GM12878 (cell line): ENCODE data around the gene ADIG. TPM values are rescaled to one million over a fixed set of nuclear protein-coding genes. Genes with fewer than 3 reads are reported as not detected.

Source experiments
- ATAC-seq: fragments of 200-7000 bp; cut with Tn5 transposase; 3 replicates; pipeline ENCODE4 v1.9.1; 2020; ENCODE audit warnings: mild to moderate bottlenecking, moderate library complexity
- BruUV-seq: library from RNA; stranded (reverse); fragments of 400-500 nt; replicated peaks from 2 replicates; lab custom pipeline; 2021; lab: Mats Ljungman, UMichigan
- CTCF ChIA-PET: fragments of 300-600 bp; sonication (Branson Sonifier 250); formaldehyde crosslinking; extraction: SDS; loops from one replicate; lab custom pipeline; 2021; ENCODE audit warnings: inconsistent platforms; lab: Yijun Ruan, JAX
- POLR2A ChIA-PET: fragments of 350-600 bp; formaldehyde crosslinking; extraction: SDS; loops from one replicate; lab custom pipeline; 2021; ENCODE audit warnings: inconsistent platforms; lab: Charles Lee
- RAD21 ChIA-PET: fragments of 300-600 bp; sonication (Branson Sonifier 250); formaldehyde crosslinking; loops from one replicate; lab custom pipeline; 2023; ENCODE audit warnings: antibody characterized with exemption; ENCODE audit not compliant: unreplicated experiment; lab: Charles Lee
- SMC1A ChIA-PET: fragments of 300-600 bp; sonication (Branson Sonifier 250); formaldehyde crosslinking; loops from one replicate; lab custom pipeline; 2023; ENCODE audit not compliant: unreplicated experiment, uncharacterized antibody; lab: Charles Lee
- DNase-seq: peaks from one replicate; pipeline ENCODE4 v3.0.0-alpha.2; 2011; ENCODE audit warnings: low read depth, low spot score
- FAIRE-seq: peaks from 3 replicates; lab custom pipeline; 2011; peaks lifted over from hg19 to GRCh38; lab: Jason Lieb, UNC
- H2AFZ ChIP-seq: 2 replicates; pipeline ENCODE4 v1.6.0; 2011; ENCODE audit warnings: low read depth, low read length, control low read depth; ENCODE audit not compliant: control insufficient read depth
- H3K27ac ChIP-seq: 2 replicates; pipeline ENCODE4 v1.5.1; 2011; ENCODE audit warnings: control low read depth; ENCODE audit not compliant: control insufficient read depth, insufficient read depth
- H3K27me3 ChIP-seq, 2 experiments: replicated peaks in 1 of 2; 2 replicates each; pipeline versions ENCODE4 v1.6.0 to v1.6.1; 2011; ENCODE audit warnings: low read length in 1 of 2; ENCODE audit not compliant: control insufficient read depth in 2 of 2, insufficient read depth in 2 of 2
- H3K36me3 ChIP-seq, 2 experiments: 2 replicates each; pipeline ENCODE4 v1.5.1; 2011; ENCODE audit warnings: low read length in 1 of 2; ENCODE audit not compliant: control insufficient read depth in 2 of 2, insufficient read depth in 2 of 2
- H3K4me1 ChIP-seq: 2 replicates; pipeline ENCODE4 v1.6.1; 2011; ENCODE audit warnings: mild to moderate bottlenecking, low read length, moderate library complexity, mixed read lengths; ENCODE audit not compliant: control insufficient read depth, insufficient read depth
- H3K4me2 ChIP-seq: 2 replicates; pipeline ENCODE4 v1.6.0; 2011; ENCODE audit warnings: control low read depth; ENCODE audit not compliant: control insufficient read depth, insufficient read depth
- H3K4me3 ChIP-seq: fragments of 200-600 bp; sonication (generic); 2 replicates; pipeline ENCODE4 v1.5.1; 2016
- H3K79me2 ChIP-seq: 2 replicates; pipeline ENCODE4 v1.6.0; 2011; ENCODE audit warnings: low read length; ENCODE audit not compliant: control insufficient read depth, insufficient read depth
- H3K9ac ChIP-seq: 2 replicates; pipeline ENCODE4 v1.8.0; 2011; ENCODE audit warnings: low read length, control low read depth, mixed read lengths; ENCODE audit not compliant: control insufficient read depth, insufficient read depth
- H3K9me3 ChIP-seq: replicated peaks from 3 replicates; pipeline ENCODE4 v1.5.1; 2011; ENCODE audit warnings: mild to moderate bottlenecking, low read length; ENCODE audit not compliant: control insufficient read depth, insufficient read depth
- H4K20me1 ChIP-seq: 2 replicates; pipeline ENCODE4 v1.6.0; 2011; ENCODE audit not compliant: control insufficient read depth, insufficient read depth
- CBX3 ChIP-seq: fragments of 200-600 bp; sonication (generic); IDR thresholded peaks from 2 replicates; pipeline ENCODE4 v1.6.1; 2016; ENCODE audit warnings: low read depth, borderline replicate concordance
- E4F1 ChIP-seq: fragments of 450-650 bp; IDR thresholded peaks from 2 replicates; pipeline ENCODE4 v1.6.1; 2018; ENCODE audit warnings: borderline replicate concordance, mild to moderate bottlenecking; ENCODE audit not compliant: partially characterized antibody
- LARP7 ChIP-seq: fragments of 450-650 bp; IDR thresholded peaks from 2 replicates; pipeline ENCODE4 v1.6.1; 2017; ENCODE audit warnings: mild to moderate bottlenecking
- NBN ChIP-seq: fragments of 450-650 bp; IDR thresholded peaks from 2 replicates; pipeline ENCODE4 v1.6.1; 2016
- NFYA ChIP-seq: IDR thresholded peaks from 2 replicates; pipeline ENCODE4 v1.6.1; 2011; ENCODE audit warnings: low read depth, mild to moderate bottlenecking, low read length, improper control_type of control experiment, borderline replicate concordance
- NR2C1 ChIP-seq: fragments of 450-650 bp; IDR thresholded peaks from 2 replicates; pipeline ENCODE4 v1.6.1; 2017; ENCODE audit warnings: antibody characterized with exemption, mild to moderate bottlenecking, moderate library complexity
- RAD21 ChIP-seq: IDR thresholded peaks from 2 replicates; pipeline ENCODE4 v1.6.1; 2011; ENCODE audit warnings: mild to moderate bottlenecking, low read depth, low read length, moderate library complexity; ENCODE audit not compliant: insufficient read depth
- RAD51 ChIP-seq: fragments of 450-650 bp; IDR thresholded peaks from 2 replicates; pipeline ENCODE4 v1.6.1; 2016; ENCODE audit warnings: moderate library complexity, mild to moderate bottlenecking, inconsistent platforms
- RB1 ChIP-seq: fragments of 450-650 bp; formaldehyde crosslinking; IDR thresholded peaks from 2 replicates; pipeline ENCODE4 v1.6.1; 2017; ENCODE audit warnings: mild to moderate bottlenecking, borderline replicate concordance
- SP1 ChIP-seq: IDR thresholded peaks from one replicate; pipeline ENCODE4 v1.6.1; 2011; ENCODE audit warnings: low read depth, low read length
- STAT1 ChIP-seq: fragments of 450-650 bp; conservative IDR thresholded peaks from 2 replicates; pipeline ENCODE4 v1.6.1; 2014; ENCODE audit warnings: antibody characterized with exemption, mild to moderate bottlenecking
- WRNIP1 ChIP-seq: IDR thresholded peaks from 2 replicates; pipeline ENCODE4 v1.6.1; 2011; ENCODE audit warnings: low read depth, low read length, improper control_type of control experiment, borderline replicate concordance
- WGBS: methylation state at CpG from one replicate; pipeline ENCODE4 v1.1.6; 2016; ENCODE audit warnings: low lambda C conversion rate; ENCODE audit not compliant: insufficient replicate concordance, insufficient coverage; ENCODE audit errors: missing lambda C conversion rate; 5-methylcytosine and 5-hydroxymethylcytosine counted together
- in situ Hi-C: fragments of 300-500 bp; cut with MboI; formaldehyde crosslinking; loops from 9 replicates; pipeline ENCODE4 v1.14.3; 2018; ENCODE audit warnings: mixed read lengths
- intact Hi-C: fragments of 100-400 bp; cut with micrococcal nuclease; formaldehyde crosslinking; loops from one replicate; pipeline ENCODE4 v1.14.2; 2022; ENCODE audit not compliant: unreplicated experiment
- polyA plus RNA-seq, 11 experiments: library from polyadenylated mRNA; depleted of rRNA in 4 of 11; unstranded in 6 of 11; stranded (reverse) in 5 of 11; fragments of >200 nt; fragmentation: Nextera tagmentation in 4 of 11; fragmentation: Illumina TruSeq in 1 of 11; extraction: Ambion mirVana in 4 of 11; extraction: Trizol in 1 of 11; gene quantifications; 1 replicate in 1 of 11; 2 replicates in 10 of 11; pipeline versions ENCODE4 v1.2.1 to v1.2.3, GENCODE V29; 2011 to 2016; ENCODE audit warnings: inconsistent platforms in 2 of 11, missing spikeins in 2 of 11, low read depth in 1 of 11
- total RNA-seq, 4 experiments: library from RNA; depleted of rRNA in 3 of 4; stranded (reverse); fragments of >200 nt in 3 of 4; fragmentation: Illumina TruSeq in 1 of 4; extraction: Trizol in 1 of 4; gene quantifications; 2 replicates each; pipeline versions ENCODE4 v1.2.1 to v1.2.3, GENCODE V29; 2013 to 2021
- TF ChIP-seq, protein P1 (sequence below): fragments of 450-650 bp; IDR thresholded peaks from 2 replicates; pipeline ENCODE4 v1.6.1; 2017; ENCODE audit warnings: mild to moderate bottlenecking

The ADIG gene
- total and polyA plus RNA-seq, 10 of the 15 experiments (the other 5 are each of a cell fraction or from before 2014, with no cell fraction given) = not detected

- TF ChIP-seq, protein P1, sequence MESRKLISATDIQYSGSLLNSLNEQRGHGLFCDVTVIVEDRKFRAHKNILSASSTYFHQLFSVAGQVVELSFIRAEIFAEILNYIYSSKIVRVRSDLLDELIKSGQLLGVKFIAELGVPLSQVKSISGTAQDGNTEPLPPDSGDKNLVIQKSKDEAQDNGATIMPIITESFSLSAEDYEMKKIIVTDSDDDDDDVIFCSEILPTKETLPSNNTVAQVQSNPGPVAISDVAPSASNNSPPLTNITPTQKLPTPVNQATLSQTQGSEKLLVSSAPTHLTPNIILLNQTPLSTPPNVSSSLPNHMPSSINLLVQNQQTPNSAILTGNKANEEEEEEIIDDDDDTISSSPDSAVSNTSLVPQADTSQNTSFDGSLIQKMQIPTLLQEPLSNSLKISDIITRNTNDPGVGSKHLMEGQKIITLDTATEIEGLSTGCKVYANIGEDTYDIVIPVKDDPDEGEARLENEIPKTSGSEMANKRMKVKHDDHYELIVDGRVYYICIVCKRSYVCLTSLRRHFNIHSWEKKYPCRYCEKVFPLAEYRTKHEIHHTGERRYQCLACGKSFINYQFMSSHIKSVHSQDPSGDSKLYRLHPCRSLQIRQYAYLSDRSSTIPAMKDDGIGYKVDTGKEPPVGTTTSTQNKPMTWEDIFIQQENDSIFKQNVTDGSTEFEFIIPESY = no peak
- no peak for TF ChIP-seq RAD21
- TF ChIP-seq, all 136 proteins: peak for 0
Measured at GRCh38 chr20:38607351-38607750, 26.4 kb downstream of the ADIG start (continued).

- in situ Hi-C loops (no loop called here), intact Hi-C loops (no loop called here)
- TF ChIP-seq NR2C1 (no peak), LARP7 (no peak), RAD51 (no peak), STAT1 (no peak), CBX3 (no peak), NFYA (no peak), NBN (no peak), RB1 (no peak), WRNIP1 (no peak), SP1 (no peak), E4F1 (no peak)
- Histone ChIP-seq H3K9me3 (no peaks in the 10 kb centered on the region), H3K27me3 (peaks cover 0 to 3% of the 10 kb centered on the region in 2 experiments; a peak in 1 of 4 replicates), H3K4me2 (no peak overlapping the region), H2AFZ (no peak overlapping the region), H3K4me3 (no peak overlapping the region), H3K36me3 (no peaks in the 10 kb centered on the region), H3K4me1 (no peaks in the 10 kb centered on the region), H3K79me2 (no peaks in the 10 kb centered on the region), H3K27ac (no peak overlapping the region), H4K20me1 (no peaks in the 10 kb centered on the region), H3K9ac (no peak overlapping the region)
- WGBS = 48% methylated on average over 4 of the region's 4 CpGs
- BruUV-seq = no TSS peak
- ChIA-PET RAD21 (no interaction called here), CTCF (no interaction called here), SMC1A (no interaction called here), POLR2A (no interaction called here)
- no peak for FAIRE-seq
- DNase-seq = no peak
- ATAC-seq = no peak
Measured at GRCh38 chr20:38608188-38608587, 27.2 kb downstream of the ADIG start.
